Activated effector memory CD4-positive, alpha-beta T cell treated with anti-CD3 and anti-CD28 coated beads, Interleukin-2, amount 50 U/mL, for 16 hours (primary cell): Measurements from ENCODE around the gene HLA-DPA1.

ENCODE experiments used
- DNase-seq: peaks from one replicate; pipeline ENCODE4 v3.0.0-alpha.2; 2020

The HLA-DPA1 gene

DNA sequence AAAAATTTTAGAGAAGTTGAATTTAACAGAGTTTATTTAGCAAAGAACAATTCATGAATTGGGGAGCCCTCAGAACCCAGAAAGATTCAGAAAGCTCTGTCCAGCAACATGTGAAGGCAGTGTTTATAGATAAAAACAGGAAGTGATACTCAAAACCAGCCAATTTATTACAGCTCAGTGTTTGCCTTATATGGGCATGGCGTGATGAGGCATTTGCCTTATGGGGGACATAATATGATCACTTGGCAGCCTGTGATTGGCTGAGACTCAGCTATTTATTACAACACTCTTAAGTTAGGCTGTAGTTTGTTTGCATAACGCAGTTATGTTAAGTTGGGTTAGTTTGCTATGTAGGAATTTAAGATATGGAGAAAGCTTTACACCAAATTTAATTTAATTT is 11.5 kb downstream of the HLA-DPA1 start:
- DNase-seq: no peak

DNA sequence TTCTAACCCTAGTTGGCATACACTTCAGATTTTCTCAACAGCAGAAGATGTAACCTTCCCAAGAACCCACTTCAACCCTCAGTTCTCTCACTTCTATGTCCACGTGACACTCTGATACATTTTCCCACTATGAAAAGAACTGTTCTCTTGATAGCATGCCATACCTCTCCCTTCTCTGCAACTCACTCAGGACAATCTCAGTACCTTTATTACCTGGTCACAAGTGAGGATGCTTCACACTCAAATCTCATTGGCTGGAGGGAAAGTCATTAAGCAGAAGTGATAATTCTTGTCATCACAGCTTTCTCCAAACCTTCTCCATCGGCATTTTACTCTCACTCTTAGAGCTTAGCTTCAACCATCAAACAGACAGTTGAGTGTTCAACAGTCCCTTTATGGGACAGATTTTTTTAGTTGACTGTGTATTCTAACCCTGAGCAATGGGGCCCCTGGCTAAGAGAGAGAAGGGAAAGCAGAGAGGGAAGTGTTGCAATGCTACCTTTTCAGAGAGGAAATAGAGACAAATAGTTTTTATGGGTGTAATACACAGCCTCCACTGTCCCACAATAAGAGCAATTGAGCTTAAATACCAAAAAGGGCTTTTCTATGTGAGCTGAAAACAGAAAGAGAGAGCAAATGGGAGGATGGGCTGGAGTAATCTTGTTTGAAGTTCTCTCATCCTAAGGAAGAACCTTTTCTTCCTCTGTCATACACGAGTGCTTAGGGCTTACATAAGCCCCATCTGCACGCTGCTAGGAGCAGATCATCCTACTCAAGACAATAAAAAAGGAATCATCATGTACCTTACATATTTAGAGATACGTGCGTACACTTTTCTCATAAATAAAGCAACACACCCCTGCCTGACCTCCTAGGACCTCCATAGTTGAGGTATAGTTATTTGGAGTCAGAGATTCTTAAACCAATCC is 16.0 kb downstream of the HLA-DPA1 start:
- DNase-seq: no peak

DNA sequence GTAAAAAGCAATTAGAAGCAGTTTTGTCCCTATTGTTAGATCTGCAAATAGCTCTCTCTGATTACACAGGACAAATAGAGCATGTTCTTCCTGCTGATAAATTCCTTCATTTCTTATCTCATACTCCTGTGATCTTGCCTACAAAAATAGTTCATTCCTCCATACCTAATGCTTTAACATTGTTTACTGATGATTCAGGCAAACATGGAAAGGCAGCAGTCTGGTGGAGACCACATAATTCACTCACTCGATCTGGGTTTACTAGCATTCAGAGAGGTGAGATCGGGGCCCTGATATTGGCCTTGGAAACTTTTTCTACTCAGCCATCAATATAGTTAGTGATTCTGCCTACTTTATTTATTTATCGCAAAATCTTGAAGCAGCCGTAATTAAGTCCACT is 20.2 kb downstream of the HLA-DPA1 start:
- DNase-seq: no peak

DNA sequence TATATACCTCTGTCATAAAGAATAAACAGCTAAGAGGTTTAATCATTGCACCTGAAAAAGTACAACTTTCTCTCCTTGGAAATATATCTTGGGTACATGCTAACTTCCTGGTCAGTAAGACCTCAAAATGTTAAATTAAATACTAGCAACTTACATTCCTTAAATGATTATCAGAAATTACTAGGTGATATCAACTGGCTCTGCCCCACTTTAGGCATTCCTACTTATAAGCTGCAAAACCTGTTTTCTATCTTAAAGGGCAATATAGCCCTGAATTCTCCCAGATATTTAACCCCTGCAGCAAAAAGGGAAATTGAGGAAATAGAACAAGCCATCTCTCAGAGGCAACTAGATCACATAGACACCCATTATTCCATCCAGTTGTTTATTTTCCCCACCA is 20.8 kb downstream of the HLA-DPA1 start:
- DNase-seq: no peak

DNA sequence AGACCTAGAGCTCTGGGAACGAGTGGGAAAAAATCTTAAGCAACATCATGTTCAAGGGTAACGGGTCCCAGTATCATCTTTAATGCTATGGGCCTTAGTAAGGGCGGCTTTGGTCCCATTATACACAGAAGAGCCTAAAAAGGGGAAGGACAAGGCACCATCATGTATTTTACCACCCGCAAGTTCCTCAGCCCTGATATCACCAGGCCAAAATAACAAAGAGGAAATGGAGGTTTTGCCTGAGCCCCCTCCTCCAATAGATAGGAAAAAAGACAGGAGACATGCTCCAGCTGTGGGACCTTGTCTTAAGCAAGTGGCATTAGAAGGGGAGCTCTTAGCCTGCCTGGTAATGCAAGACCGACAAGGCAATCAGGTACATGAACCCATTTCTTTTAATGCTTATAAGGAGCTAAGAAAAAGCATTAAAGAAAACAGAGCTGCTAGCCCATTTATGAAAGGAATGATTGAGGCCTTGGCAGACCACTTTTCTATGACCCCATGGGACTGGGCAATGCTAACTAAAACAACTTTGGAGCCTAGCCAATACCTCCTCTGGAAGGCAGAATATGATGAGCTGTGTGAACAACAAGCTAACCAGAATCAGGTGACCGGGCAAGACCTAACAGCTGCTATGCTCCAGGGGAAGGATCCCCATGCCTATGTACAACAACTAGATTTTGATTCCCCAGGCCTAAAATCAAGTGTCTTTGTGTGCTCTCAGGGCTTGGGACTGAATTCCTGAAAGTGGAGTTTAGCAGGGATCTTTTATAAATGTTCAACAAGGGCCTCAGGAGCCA is 23.2 kb downstream of the HLA-DPA1 start:
- DNase-seq: no peak

DNA sequence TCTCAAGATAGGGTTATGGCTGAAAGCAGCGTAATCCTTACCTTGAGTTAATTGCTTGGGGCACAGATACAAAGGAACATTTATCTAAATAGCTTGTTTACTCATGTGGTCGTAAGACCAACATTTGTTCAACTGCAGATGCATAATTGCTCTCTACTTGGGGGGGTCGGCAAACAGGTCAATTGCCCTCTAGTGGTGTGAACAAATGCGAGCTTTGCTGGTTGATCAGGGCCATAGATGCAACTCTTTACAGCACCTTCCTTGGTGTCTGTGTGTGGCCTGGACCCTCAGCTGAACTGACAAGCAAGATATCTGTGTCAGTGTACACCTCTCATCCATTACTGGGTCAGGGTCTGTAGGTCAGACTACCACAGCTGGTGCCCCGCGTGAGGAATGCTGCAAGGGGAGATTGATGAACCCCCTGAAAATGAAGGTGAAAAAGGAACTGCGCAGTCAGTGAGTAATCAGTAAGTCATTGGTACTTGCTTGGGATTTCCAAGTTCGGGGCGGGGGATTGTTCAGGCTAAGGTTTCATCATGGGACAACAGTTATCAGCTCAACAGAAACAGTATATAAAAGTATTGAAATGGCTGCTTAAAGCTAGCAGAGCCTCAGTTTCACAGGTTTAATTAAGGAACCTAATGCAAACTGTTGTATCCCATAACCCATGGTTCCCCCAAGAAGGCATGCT is 24.0 kb downstream of the HLA-DPA1 start:
- DNase-seq: no peak

DNA sequence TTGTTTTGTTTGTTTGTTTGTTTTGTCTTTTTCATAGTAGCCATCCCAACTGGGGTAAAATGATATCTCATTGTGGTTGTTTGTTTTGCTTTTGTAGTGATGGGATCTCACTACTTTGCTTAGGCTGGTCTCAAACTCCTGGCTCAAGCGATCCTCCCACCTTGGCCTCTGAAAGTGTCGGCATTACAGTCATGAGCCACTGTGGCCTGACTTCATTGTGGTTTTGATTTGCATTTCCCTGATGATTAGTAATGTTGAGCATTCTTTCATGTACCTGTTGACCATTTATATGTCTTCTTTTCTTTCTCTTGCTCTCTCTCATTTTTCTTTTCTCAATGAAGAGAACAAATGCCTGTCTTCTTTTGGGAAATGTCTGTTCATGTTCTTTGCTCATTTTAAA is 33.3 kb downstream of the HLA-DPA1 start:
- no peak for DNase-seq

DNA sequence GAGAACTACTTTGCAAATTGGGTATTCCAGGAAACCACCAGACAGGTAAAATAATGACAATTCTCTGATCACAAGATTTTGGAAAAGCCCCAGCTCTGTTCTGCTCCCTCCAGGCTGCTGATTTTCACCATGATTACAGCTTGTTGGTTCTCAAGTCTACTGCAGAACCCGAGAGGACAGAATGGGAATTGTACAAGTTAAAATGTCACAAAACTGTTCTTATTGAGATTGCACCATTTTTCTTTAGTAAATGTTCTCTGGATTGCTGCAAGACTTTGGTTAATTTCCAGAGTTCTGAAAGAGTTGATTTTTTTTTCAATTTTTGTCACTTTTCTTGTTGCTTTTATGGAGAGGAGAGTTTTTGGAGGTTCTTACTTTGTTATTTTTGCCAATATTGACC is 36.9 kb downstream of the HLA-DPA1 start:
- DNase-seq: no peak

DNA sequence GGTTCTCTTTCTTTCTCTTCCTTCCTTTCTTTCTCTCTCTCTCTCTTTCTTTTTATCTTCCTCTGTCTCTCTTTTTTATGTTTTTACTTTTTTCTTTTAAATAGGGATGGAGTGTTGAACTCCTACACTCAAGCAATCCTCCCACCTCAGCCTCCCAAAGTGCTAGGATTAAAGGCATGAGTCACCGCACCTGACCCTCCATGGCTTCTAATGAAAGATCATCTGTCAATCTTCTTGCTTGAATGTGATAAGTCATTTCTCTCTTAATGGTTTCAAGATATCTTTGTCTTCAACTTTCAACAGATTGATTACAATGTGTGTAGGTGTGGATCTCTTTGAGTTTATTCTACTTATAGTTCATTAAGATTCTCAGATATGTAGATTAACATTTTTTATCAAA is 38.9 kb downstream of the HLA-DPA1 start:
- DNase-seq: no peak

DNA sequence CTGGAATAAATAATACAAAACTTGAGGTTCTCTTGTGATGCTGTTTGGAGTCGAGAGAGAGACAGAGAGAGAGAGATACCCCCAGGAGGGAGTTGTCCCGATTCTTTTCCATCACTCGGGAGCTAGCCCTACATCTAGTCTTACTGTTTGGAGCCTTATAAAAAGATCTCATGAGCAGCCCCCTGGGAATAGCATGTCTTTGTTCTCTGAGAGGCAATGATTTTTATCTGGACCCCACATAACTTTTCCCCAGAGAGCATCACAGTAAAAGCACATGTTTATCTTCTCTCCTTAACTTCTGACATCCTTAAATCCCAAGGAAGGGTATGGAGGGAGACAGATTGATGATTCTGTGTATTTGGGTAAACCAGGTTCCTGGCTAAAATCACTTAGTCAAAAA is 43.2 kb downstream of the HLA-DPA1 start:
- DNase-seq: no peak

DNA sequence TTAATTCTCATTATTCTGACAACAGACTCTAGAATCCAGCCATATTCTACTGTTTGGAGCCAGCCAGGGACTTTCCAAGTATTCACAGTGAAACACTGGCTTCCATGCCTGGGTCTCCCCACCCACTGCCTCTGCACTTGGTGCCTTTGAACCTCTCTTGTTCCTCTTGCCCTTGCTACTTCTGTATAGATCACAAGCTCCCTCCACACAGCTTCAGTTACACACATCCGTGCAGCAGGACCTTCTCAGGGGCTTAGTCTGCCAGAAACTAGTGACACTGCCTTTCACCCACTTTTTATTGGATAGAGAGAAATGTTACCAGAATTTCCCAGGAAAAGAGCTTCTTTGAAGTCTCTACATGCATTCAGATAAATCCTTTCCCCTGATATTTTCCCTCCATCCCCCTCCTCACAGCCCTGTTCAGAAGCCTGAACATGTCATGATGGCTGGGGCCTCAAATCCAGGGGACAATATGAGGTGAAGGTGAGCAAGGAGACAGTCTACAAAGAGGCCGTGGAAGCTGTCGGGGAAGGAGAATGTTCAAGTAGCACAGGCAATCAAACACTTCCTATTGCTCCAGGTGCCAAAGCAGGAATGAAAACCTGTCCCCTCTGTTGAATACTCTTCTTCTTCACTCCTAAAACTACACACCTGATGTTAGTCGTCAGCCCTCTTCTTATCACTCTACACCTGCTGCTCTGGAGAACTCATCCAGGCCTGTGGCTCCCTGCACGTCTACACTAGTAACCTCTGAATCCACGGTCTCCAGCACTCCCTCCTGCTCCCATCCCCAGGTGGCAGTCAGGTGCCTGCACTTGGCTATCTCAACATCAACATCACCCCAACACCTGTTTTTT is 43.9 kb downstream of the HLA-DPA1 start:
- DNase-seq: no peak

DNA sequence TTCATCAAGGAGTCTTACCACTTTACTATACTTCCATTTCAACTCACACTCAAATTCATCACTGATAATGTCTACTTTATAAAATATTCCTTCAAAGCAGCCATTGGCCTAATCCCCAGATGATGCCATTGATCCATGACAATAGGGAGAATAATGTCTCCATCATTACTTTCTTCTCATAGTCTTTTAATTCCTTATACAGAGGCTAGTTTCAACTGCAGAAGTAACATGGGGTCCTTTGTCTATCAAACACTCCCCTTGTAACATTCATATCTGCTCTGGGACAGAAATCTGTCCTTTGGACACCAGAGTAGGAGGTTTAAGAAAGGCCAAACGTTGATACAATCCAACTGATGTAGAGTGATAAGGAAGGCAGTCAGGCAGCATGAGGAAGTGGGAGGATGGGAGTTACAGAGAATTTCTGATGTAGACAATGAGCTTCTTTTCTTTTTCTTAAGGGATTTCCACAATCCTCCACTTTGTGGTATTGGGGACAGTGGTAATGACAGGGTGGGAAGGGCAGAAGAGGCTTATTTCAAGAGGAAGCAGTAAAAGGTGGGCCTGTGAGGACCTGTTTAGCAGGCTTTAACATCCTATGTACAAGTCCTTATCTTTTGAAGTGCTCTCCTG is 45.1 kb downstream of the HLA-DPA1 start:
- DNase-seq: no peak

DNA sequence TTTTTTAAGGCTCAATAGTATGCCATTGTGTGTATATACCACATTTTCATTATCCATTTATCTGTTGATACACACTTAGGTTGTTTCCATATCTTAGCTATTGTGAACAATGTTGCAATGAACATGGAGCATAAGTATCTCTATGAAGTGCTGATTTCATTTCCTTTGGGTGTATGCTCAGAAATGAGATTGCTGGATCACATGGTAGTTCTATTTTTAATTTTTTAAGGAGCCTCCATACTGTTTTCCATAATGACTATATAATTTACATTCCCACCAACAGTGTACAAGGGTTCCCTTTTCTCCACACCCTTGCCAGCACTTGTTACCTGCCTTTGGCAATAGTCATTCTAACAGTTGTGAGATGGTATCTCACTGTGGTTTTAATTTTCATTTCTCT is 48.9 kb downstream of the HLA-DPA1 start:
- DNase-seq: no peak

DNA sequence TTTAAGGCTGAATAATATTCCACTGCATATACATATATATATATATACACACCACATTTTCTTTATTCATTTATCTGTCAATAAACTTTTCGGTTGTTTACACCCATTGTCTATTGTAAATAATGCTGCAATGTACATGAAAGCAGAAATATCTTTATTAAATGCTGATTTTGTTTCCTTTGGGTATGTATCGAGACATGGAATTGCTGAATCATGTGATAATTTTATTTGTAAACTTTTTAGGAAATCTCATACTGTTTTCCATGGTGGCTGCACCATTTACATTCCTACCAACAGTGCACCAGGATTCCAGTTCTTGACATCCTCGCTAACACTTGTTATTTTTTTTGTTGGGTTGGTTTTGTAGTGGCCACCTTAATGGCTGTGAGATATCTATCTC is 49.9 kb downstream of the HLA-DPA1 start:
- no peak for DNase-seq

DNA sequence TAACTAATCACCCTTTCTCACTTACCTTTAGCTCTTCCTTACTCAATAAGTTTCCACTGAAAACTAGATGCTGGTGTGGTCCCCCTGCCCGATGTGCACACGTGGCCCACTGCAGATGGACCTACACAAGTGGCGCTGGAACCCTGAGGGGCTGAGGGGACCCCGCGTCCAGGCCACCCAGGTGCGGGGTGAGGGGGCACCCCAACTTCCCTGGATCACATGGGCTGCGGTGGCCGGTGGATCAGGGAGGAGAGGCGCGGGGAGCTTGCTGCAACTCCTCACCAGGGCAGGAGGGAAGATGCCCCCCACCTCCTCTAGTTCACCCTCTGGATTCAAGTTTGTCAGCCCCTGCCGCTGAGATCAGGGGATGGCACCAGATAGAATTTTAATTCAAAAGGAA is 51.5 kb downstream of the HLA-DPA1 start:
- no peak for DNase-seq

DNA sequence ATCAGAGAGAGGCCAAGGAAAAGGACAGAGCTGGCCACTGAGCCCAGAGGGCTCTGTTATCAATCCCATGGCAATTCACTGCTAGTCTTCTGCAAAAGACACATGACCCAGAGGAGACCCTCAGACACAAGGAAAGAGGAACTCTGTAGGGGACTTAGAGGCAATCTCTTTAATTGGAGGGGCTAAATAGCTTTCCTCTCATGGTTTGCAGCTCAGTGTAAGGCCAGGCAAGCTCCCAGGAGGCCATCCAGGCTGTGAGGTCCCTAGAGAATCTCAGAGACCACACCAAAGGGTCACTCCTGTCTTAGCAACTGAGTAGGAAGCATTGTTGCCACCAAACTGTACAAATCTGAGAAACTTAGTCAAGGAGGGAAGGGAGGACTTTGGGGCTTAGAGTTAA is 54.1 kb downstream of the HLA-DPA1 start:
- DNase-seq: no peak

DNA sequence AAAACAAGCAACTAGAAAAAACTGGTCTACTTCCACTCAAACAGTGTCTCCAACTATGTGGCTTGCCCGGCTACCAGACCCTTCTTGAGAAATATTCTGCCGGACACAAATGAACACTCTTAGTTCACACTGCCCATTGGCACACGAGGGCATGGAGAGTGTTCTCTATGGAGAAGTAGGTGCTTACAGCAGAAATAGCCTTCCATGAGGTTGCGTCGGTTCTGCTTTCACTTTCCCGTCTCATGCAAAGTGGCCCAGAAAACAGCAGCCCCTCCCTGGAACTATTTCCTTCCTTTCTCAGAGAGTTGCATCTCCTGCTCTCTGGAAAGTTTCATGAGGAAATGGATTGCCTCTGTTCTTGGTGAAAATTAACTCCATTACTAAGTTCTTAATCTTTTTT is 54.5 kb downstream of the HLA-DPA1 start:
- DNase-seq: peak; percentile 72

DNA sequence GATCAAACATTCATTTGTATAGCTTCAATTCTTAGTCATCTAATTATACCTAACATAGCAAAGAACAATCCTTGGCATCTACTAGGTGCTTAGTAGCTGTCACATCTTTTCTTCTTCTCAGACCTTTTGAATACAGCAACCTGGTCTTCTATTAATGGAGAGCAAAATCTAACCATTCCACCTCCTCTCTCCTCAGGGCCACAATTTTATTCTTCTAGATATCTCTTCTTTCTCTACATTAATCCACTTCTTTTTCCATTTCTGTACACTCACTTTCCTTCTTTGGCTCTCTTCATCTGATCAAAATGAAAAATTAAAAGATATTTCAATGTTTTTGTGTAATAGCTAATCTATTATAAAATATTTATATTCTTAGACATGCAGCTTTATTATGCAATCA is 55.0 kb downstream of the HLA-DPA1 start:
- no peak for DNase-seq

DNA sequence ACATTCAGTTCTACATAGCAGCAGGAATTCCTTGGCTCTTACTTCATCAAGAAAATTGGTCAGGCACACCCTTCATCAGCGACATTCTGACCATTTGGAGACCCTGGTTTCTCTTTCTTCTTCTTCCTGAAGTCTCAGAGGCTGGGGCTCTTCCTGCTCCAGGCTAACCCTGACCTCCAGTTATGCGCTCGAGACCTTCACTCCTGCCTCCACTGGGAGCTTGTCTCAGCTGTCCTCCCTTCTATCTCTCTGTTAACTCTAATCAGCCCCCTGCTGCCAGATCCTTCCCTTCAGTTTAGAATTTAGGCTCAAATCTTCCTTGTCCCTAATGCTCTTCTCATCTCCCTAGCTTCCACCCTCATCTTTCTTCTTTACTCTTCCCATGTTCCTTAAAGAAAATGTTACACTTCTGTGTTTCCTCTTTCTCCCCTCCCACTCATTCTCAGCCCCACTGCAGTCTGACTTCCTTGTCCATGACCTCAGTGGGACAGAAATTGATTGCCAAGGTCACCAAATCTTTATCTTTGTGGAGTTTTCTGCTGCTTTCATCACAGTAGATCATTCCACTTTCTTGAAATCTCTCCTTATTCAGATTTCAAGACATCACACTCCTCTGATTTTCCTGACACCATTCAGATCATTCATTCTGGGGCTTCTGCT is 55.6 kb downstream of the HLA-DPA1 start:
- DNase-seq: no peak

DNA sequence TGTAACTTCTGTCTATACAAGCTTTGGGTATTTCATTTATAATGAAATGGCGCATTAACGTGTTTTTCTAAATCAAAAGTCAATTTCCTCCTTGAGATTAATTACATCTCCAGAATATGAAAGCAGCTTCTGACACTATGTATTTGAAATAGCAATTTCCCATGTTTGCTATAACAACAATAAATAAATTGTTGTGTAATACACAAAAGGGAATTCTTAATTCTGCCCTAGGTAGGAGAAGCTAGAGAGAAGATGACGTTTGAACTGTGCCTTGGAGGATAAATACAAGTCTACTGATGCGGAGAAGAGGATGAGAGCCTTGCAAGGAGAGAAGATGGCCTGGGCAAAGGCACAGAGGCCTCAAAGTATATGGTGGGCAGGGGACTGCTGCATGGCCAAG is 56.4 kb downstream of the HLA-DPA1 start:
- DNase-seq: no peak

DNA sequence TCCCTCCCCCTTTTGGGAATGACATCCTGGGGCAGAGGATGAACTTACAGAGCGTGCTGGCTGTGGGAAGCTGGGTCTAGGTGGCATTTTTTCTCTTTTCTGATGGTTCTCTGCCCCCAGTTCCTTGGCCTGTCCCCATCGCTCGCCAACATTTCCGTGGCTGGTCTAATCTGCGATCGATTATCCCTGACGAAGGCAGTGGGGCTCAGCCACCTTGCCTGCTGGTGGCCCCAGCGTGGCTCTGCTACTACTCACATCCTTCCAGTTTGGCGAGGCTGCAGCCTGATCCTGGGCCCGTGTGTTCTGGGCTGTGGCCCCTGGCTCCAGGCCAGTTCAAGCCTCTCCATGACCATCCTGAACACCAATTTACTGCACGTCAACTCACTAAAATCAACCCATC is 57.7 kb downstream of the HLA-DPA1 start:
- no peak for DNase-seq
